Measurements from ENCODE around the gene IGSF9.
A peak's percentile ranks its signal among the peaks of the same experiment; 100 is the strongest.

The IGSF9 gene

GRCh38 chr1:159895286-159895685, 50.1 kb downstream of the IGSF9 start:
- TF ChIP-seq EZH2phosphoT487 (IDR thresholded peaks at IDR 0.05; ENCODE audit: borderline replicate concordance) (no peak), CTCF (conservative IDR thresholded peaks at IDR 0.05; ENCODE audit: low read length) (no peak)
- no peaks in the 10 kb centered on the region for H3K36me3 ChIP-seq (ENCODE audit: insufficient read depth, low read length)
- no peaks in the 10 kb centered on the region for H3K27me3 ChIP-seq (ENCODE audit: insufficient read depth, low read length, poor library complexity, severe bottlenecking)
- H3K79me2 ChIP-seq (ENCODE audit: insufficient read depth, low read length): peaks cover 3% of the 10 kb centered on the region; the same call in 1 of the 2 replicates
- no peak overlapping the region for H3K9ac ChIP-seq (ENCODE audit: low read depth, low read length, poor library complexity, severe bottlenecking)
- H3K4me2 ChIP-seq (ENCODE audit: low read depth, low read length, poor library complexity, severe bottlenecking): no peak overlapping the region
- no peaks in the 10 kb centered on the region for H3K9me3 ChIP-seq (ENCODE audit: insufficient read depth, low read depth, low read length)
- H3F3A ChIP-seq (ENCODE audit: low read depth): no peaks in the 10 kb centered on the region
- H4K20me1 ChIP-seq (ENCODE audit: insufficient read depth, low read length, poor library complexity, severe bottlenecking): no peaks in the 10 kb centered on the region
- H3K9me2 ChIP-seq (replicated peaks; ENCODE audit: low read depth, low read length): no peaks in the 10 kb centered on the region
- H3K4me1 ChIP-seq (ENCODE audit: insufficient read depth, low read length, poor library complexity, severe bottlenecking): peaks cover 22% of the 10 kb centered on the region
- H2AFZ ChIP-seq (ENCODE audit: low read length): no peak overlapping the region
- no peak overlapping the region for H3K4me3 ChIP-seq (ENCODE audit: low read length, poor library complexity, severe bottlenecking)

DNA sequence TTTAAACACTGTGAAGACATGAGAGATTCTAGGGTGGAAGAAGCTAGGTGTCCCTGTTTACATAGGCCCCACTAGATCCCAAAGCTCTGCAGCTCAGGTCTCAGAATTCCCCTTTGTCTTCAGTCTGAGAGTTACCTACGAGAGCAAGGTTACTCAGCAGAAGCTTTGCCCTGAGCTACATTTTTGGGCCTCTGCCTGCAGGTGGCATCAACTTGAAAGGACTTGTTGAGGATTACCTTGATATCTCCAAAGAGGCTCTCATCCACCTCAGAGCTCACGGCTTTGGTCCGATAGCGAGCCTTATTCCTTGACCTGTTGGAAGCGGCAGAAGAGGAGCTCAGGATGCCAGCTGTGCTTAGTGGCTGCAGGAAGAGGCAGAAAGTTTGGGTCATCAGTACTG, 52.5 kb downstream of the IGSF9 start:
- H3K4me1 ChIP-seq (ENCODE audit: insufficient read depth, low read length, poor library complexity, severe bottlenecking): peaks cover 44% of the 10 kb centered on the region
- peak; percentile 57 for TF ChIP-seq CTCF (conservative IDR thresholded peaks at IDR 0.05; ENCODE audit: low read length)
- TF ChIP-seq EZH2phosphoT487 (IDR thresholded peaks at IDR 0.05; ENCODE audit: borderline replicate concordance): no peak
- H3K27me3 ChIP-seq (ENCODE audit: insufficient read depth, low read length, poor library complexity, severe bottlenecking): no peaks in the 10 kb centered on the region

GRCh38 chr1:159891275-159892157, 53.9 kb downstream of the IGSF9 start:
- no peaks in the 10 kb centered on the region for H3K9me2 ChIP-seq (replicated peaks; ENCODE audit: low read depth, low read length)
- H4K20me1 ChIP-seq (ENCODE audit: insufficient read depth, low read length, poor library complexity, severe bottlenecking): no peaks in the 10 kb centered on the region
- H3K4me2 ChIP-seq (ENCODE audit: low read depth, low read length, poor library complexity, severe bottlenecking): peak overlapping the region; percentile 77
- H2AFZ ChIP-seq (ENCODE audit: low read length): no peak overlapping the region
- peak overlapping the region; percentile 9 for H3K4me3 ChIP-seq (ENCODE audit: low read length, poor library complexity, severe bottlenecking)
- no peaks in the 10 kb centered on the region for H3K27me3 ChIP-seq (ENCODE audit: insufficient read depth, low read length, poor library complexity, severe bottlenecking)
- no peaks in the 10 kb centered on the region for H3K9me3 ChIP-seq (ENCODE audit: insufficient read depth, low read depth, low read length)
- H3K9ac ChIP-seq (ENCODE audit: low read depth, low read length, poor library complexity, severe bottlenecking): peak overlapping the region; percentile 65
- peaks cover 3% of the 10 kb centered on the region; the same call in 1 of the 2 replicates for H3K79me2 ChIP-seq (ENCODE audit: insufficient read depth, low read length)
- peaks cover 44% of the 10 kb centered on the region for H3K4me1 ChIP-seq (ENCODE audit: insufficient read depth, low read length, poor library complexity, severe bottlenecking)
- no peaks in the 10 kb centered on the region for H3F3A ChIP-seq (ENCODE audit: low read depth)
- no peaks in the 10 kb centered on the region for H3K36me3 ChIP-seq (ENCODE audit: insufficient read depth, low read length)
- peak; percentile 100 for TF ChIP-seq CTCF (conservative IDR thresholded peaks at IDR 0.05; ENCODE audit: low read length)
- TF ChIP-seq EZH2phosphoT487 (IDR thresholded peaks at IDR 0.05; ENCODE audit: borderline replicate concordance): no peak

More for the DNA sequence above, 52.5 kb downstream of the IGSF9 start:
- no peak overlapping the region for H3K4me3 ChIP-seq (ENCODE audit: low read length, poor library complexity, severe bottlenecking)
- H3K36me3 ChIP-seq (ENCODE audit: insufficient read depth, low read length): no peaks in the 10 kb centered on the region
- no peaks in the 10 kb centered on the region for H3F3A ChIP-seq (ENCODE audit: low read depth)
- no peaks in the 10 kb centered on the region for H4K20me1 ChIP-seq (ENCODE audit: insufficient read depth, low read length, poor library complexity, severe bottlenecking)
- no peak overlapping the region for H3K9ac ChIP-seq (ENCODE audit: low read depth, low read length, poor library complexity, severe bottlenecking)
- H3K9me3 ChIP-seq (ENCODE audit: insufficient read depth, low read depth, low read length): no peaks in the 10 kb centered on the region
- H3K9me2 ChIP-seq (replicated peaks; ENCODE audit: low read depth, low read length): no peaks in the 10 kb centered on the region
- H3K79me2 ChIP-seq (ENCODE audit: insufficient read depth, low read length): peaks cover 3% of the 10 kb centered on the region; the same call in 1 of the 2 replicates
- no peak overlapping the region for H3K4me2 ChIP-seq (ENCODE audit: low read depth, low read length, poor library complexity, severe bottlenecking)
- no peak overlapping the region for H2AFZ ChIP-seq (ENCODE audit: low read length)
